HEK293 (cell line): ENCODE data around the gene GABBR2.

Experiments used
- CTCF ChIA-PET: fragments of 350-600 bp; formaldehyde crosslinking; extraction: SDS; loops from one replicate; lab custom pipeline; 2021; ENCODE audit warnings: antibody characterized with exemption; lab: Yijun Ruan, JAX
- POLR2A ChIA-PET: fragments of 300-600 bp; formaldehyde crosslinking; extraction: SDS; loops from one replicate; lab custom pipeline; 2020; ENCODE audit warnings: antibody characterized with exemption, inconsistent platforms; lab: Yijun Ruan, JAX
- H3K27ac ChIP-seq: fragments of 200-500 bp; sonication (Bioruptor generic); 2 replicates; pipeline ENCODE4 v1.5.1; 2014; ENCODE audit warnings: low read depth, low read length, control low read depth, inconsistent platforms; ENCODE audit errors: extremely low read depth
- H3K36me3 ChIP-seq, 2 experiments: fragments of 200-500 bp in 1 of 2; sonication (Bioruptor generic) in 1 of 2; 1 replicate in 1 of 2; 2 replicates in 1 of 2; pipeline ENCODE4 v1.5.1; 2014 to 2017; ENCODE audit warnings: inconsistent platforms in 2 of 2, low read length in 2 of 2; ENCODE audit not compliant: control insufficient read depth in 2 of 2, insufficient read depth in 1 of 2
- H3K4me1 ChIP-seq: fragments of 200-500 bp; sonication (Bioruptor generic); 2 replicates; pipeline ENCODE4 v1.5.1; 2014; ENCODE audit warnings: mild to moderate bottlenecking, low read length, inconsistent platforms; ENCODE audit not compliant: control insufficient read depth, insufficient read depth
- H3K4me3 ChIP-seq: 2 replicates; pipeline ENCODE4 v1.5.1; 2011; ENCODE audit warnings: low read depth, mild to moderate bottlenecking, control low read depth, low read length, moderate library complexity
- H3K9me3 ChIP-seq: fragments of 200-500 bp; sonication (Bioruptor generic); 2 replicates; pipeline ENCODE4 v1.5.1; 2014; ENCODE audit warnings: low read depth, low read length, inconsistent platforms; ENCODE audit not compliant: control insufficient read depth, insufficient read depth
- BCL11B ChIP-seq: fragments of 450-650 bp; formaldehyde crosslinking; IDR thresholded peaks from 2 replicates; pipeline ENCODE4 v1.5.1; 2016; ENCODE audit warnings: low read depth, missing biosample characterization, missing genetic modification characterization
- GLI2 ChIP-seq: fragments of 450-650 bp; formaldehyde crosslinking; IDR thresholded peaks from 2 replicates; pipeline ENCODE4; 2017; ENCODE audit warnings: missing biosample characterization, missing genetic modification characterization, low read depth, borderline replicate concordance
- GLIS2 ChIP-seq: fragments of 450-650 bp; formaldehyde crosslinking; IDR thresholded peaks from 2 replicates; pipeline ENCODE4 v1.5.1; 2016; ENCODE audit warnings: missing biosample characterization, missing genetic modification characterization
- HOXC10 ChIP-seq: sonication (generic); formaldehyde crosslinking; IDR thresholded peaks from 2 replicates; pipeline ENCODE4 v1.8.1; 2023; ENCODE audit warnings: mild to moderate bottlenecking, missing genetic modification reagents
- KLF1 ChIP-seq: fragments of 450-650 bp; formaldehyde crosslinking; IDR thresholded peaks from 2 replicates; pipeline ENCODE4 v1.5.1; 2016; ENCODE audit warnings: missing biosample characterization, missing genetic modification characterization
- MEIS1 ChIP-seq: sonication (generic); formaldehyde crosslinking; IDR thresholded peaks from 2 replicates; pipeline ENCODE4 v1.8.1; 2022; ENCODE audit warnings: missing genetic modification reagents, mild to moderate bottlenecking, borderline replicate concordance
- PRDM10 ChIP-seq: fragments of 450-650 bp; formaldehyde crosslinking; IDR thresholded peaks from 2 replicates; pipeline ENCODE4 v1.5.1; 2016; ENCODE audit warnings: missing biosample characterization, missing genetic modification characterization
- PRDM4 ChIP-seq: fragments of 450-650 bp; formaldehyde crosslinking; IDR thresholded peaks from 2 replicates; pipeline ENCODE4 v1.5.1; 2017; ENCODE audit warnings: missing biosample characterization, missing genetic modification characterization
- SCRT1 ChIP-seq: fragments of 450-650 bp; formaldehyde crosslinking; IDR thresholded peaks from 2 replicates; pipeline ENCODE4 v1.5.1; 2016; ENCODE audit warnings: missing biosample characterization, missing genetic modification characterization, borderline replicate concordance
- SCRT2 ChIP-seq: fragments of 450-650 bp; formaldehyde crosslinking; IDR thresholded peaks from 2 replicates; pipeline ENCODE4 v1.5.1; 2016; ENCODE audit warnings: missing biosample characterization, missing genetic modification characterization
- TSHZ1 ChIP-seq: fragments of 450-650 bp; formaldehyde crosslinking; IDR thresholded peaks from 2 replicates; pipeline ENCODE4 v1.5.1; 2016; ENCODE audit warnings: missing biosample characterization, missing genetic modification characterization, borderline replicate concordance
- ZBTB44 ChIP-seq: fragments of 450-650 bp; IDR thresholded peaks from 2 replicates; pipeline ENCODE4 v1.5.1; 2018; ENCODE audit warnings: missing biosample characterization, mild to moderate bottlenecking, missing genetic modification characterization
- ZNF114 ChIP-seq: fragments of 450-650 bp; formaldehyde crosslinking; IDR thresholded peaks from 2 replicates; pipeline ENCODE4 v1.5.0; 2017; ENCODE audit warnings: missing biosample characterization, missing genetic modification characterization
- ZNF214 ChIP-seq: fragments of 450-650 bp; formaldehyde crosslinking; IDR thresholded peaks from 2 replicates; pipeline ENCODE4 v1.5.1; 2017; ENCODE audit warnings: missing biosample characterization, mild to moderate bottlenecking, missing genetic modification characterization, borderline replicate concordance
- ZNF292 ChIP-seq: fragments of 450-650 bp; formaldehyde crosslinking; IDR thresholded peaks from 2 replicates; pipeline ENCODE4 v1.5.1; 2016; ENCODE audit warnings: low read depth, missing biosample characterization, missing genetic modification characterization, borderline replicate concordance
- ZNF362 ChIP-seq: fragments of 450-650 bp; formaldehyde crosslinking; IDR thresholded peaks from 2 replicates; pipeline ENCODE4 v1.5.1; 2016; ENCODE audit warnings: missing biosample characterization, missing genetic modification characterization
- ZNF366 ChIP-seq: fragments of 450-650 bp; formaldehyde crosslinking; conservative IDR thresholded peaks from 2 replicates; pipeline ENCODE4 v1.5.1; 2016; ENCODE audit warnings: missing biosample characterization, missing genetic modification characterization
- ZNF426 ChIP-seq: fragments of 450-650 bp; formaldehyde crosslinking; IDR thresholded peaks from 2 replicates; pipeline ENCODE4 v1.5.1; 2017; ENCODE audit warnings: missing biosample characterization, missing genetic modification characterization, mild to moderate bottlenecking, inconsistent platforms, moderate library complexity
- ZNF48 ChIP-seq: fragments of 450-650 bp; formaldehyde crosslinking; IDR thresholded peaks from 2 replicates; pipeline ENCODE4 v1.5.1; 2016; ENCODE audit warnings: missing biosample characterization, missing genetic modification characterization
- ZNF521 ChIP-seq: fragments of 450-650 bp; formaldehyde crosslinking; IDR thresholded peaks from 2 replicates; pipeline ENCODE4 v1.5.1; 2017; ENCODE audit warnings: missing biosample characterization, mild to moderate bottlenecking, missing genetic modification characterization
- ZNF548 ChIP-seq: fragments of 450-650 bp; formaldehyde crosslinking; IDR thresholded peaks from 2 replicates; pipeline ENCODE4 v1.5.1; 2016; ENCODE audit warnings: missing biosample characterization, missing genetic modification characterization
- ZNF639 ChIP-seq: fragments of 450-650 bp; formaldehyde crosslinking; IDR thresholded peaks from 2 replicates; pipeline ENCODE4 v1.5.1; 2016; ENCODE audit warnings: missing biosample characterization, missing genetic modification characterization
- ZNF707 ChIP-seq: fragments of 450-650 bp; formaldehyde crosslinking; IDR thresholded peaks from 2 replicates; pipeline ENCODE4 v1.5.1; 2016; ENCODE audit warnings: missing biosample characterization, missing genetic modification characterization
- ZNF768 ChIP-seq: fragments of 450-650 bp; formaldehyde crosslinking; IDR thresholded peaks from 2 replicates; pipeline ENCODE4 v1.5.1; 2018; ENCODE audit warnings: missing biosample characterization, mild to moderate bottlenecking, missing genetic modification characterization

The GABBR2 gene

DNA sequence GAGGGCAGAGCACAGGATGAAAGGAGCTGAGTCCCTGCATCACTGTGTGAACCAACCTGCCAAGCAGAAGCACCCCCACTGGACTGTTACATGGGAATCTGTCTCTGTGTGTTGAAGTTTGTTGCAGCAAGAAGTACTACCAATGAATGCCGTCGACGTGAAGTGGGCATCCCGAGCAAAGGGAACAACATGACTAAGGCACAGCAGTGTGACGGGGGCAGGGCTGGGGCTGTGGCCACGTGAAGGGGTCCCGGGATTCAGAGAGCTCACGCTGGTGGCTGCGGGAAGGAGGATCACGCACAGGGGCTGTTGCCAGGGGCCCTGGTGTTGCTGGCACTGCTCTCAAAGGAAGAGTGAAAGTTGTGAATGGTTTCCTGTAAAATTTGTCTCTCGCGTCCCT lies 27.5 kb upstream of the GABBR2 start (continued):
- TF ChIP-seq PRDM10 (tag by site-specific recombination), result no peak
- no peak for TF ChIP-seq ZNF639
- TF ChIP-seq ZNF114, result no peak
- no peak for TF ChIP-seq BCL11B (tag by site-specific recombination)
- TF ChIP-seq SCRT1 (tag by site-specific recombination), result no peak
- no peak for TF ChIP-seq ZNF292 (tag by site-specific recombination)
- no peak for TF ChIP-seq GLI2
- TF ChIP-seq ZNF214 (tag by site-specific recombination), result no peak
- TF ChIP-seq ZNF548 (tag by site-specific recombination), result no peak
- no peak for TF ChIP-seq ZNF426 (tag by site-specific recombination)
- no peak for TF ChIP-seq TSHZ1 (tag by site-specific recombination)
- no peak for TF ChIP-seq ZNF366 (tag by site-specific recombination)

GRCh38 chr9:98732801-98733200 lies 24.1 kb upstream of the GABBR2 start:
- Histone ChIP-seq H3K4me3 (no peak overlapping the region), H3K9me3 (no peaks in the 10 kb centered on the region), H3K27ac (no peak overlapping the region), H3K36me3 (peaks cover 0 to 40% of the 10 kb centered on the region in 2 experiments; a peak in 1 of 3 replicates), H3K4me1 (no peaks in the 10 kb centered on the region)
- ChIA-PET CTCF (interaction anchor here (0.6 to 0.7 kb wide), 2 partner anchors 73 to 409 kb away, joined by 3 read pairs; no protein-coding TSS in a partner anchor), POLR2A (no interaction called here)
- TF ChIP-seq ZNF521 (tag by site-specific recombination), result no peak
- TF ChIP-seq ZNF48 (tag by site-specific recombination), result no peak
- no peak for TF ChIP-seq GLIS2 (tag by site-specific recombination)
- TF ChIP-seq SCRT2 (tag by site-specific recombination), result no peak
- TF ChIP-seq ZBTB44, result no peak
- no peak for TF ChIP-seq KLF1 (tag by site-specific recombination)
- no peak for TF ChIP-seq ZNF707 (tag by site-specific recombination)
- no peak for TF ChIP-seq HOXC10
- no peak for TF ChIP-seq PRDM4 (tag by site-specific recombination)
- no peak for TF ChIP-seq ZNF548 (tag by site-specific recombination)
- TF ChIP-seq ZNF768, result no peak
- TF ChIP-seq MEIS1, result no peak
- TF ChIP-seq ZNF362 (tag by site-specific recombination), result no peak
